A172 (cell line): ENCODE data around the gene TRAPPC11. TPM values are rescaled to one million over a fixed set of nuclear protein-coding genes. Genes with fewer than 3 reads are reported as not detected.
"Not testable (repeated sequence)": the region's sequence is repeated elsewhere in the genome, so short reads cannot be mapped to it uniquely, and the experiment has no call there.

ENCODE experiments used
- DNase-seq: peaks from one replicate; pipeline ENCODE4 v3.0.0-alpha.2; 2015; ENCODE audit warnings: low spot score
- total RNA-seq: library from RNA; depleted of rRNA; stranded (reverse); fragments of >200 nt; shearing (Covaris generic); gene quantifications from 2 replicates; pipeline ENCODE4 v1.2.3, GENCODE V29; 2014; rRNA removed

TRAPPC11 gene
- total RNA-seq = 28.3 and 29.5 TPM in 2 replicates

DNA sequence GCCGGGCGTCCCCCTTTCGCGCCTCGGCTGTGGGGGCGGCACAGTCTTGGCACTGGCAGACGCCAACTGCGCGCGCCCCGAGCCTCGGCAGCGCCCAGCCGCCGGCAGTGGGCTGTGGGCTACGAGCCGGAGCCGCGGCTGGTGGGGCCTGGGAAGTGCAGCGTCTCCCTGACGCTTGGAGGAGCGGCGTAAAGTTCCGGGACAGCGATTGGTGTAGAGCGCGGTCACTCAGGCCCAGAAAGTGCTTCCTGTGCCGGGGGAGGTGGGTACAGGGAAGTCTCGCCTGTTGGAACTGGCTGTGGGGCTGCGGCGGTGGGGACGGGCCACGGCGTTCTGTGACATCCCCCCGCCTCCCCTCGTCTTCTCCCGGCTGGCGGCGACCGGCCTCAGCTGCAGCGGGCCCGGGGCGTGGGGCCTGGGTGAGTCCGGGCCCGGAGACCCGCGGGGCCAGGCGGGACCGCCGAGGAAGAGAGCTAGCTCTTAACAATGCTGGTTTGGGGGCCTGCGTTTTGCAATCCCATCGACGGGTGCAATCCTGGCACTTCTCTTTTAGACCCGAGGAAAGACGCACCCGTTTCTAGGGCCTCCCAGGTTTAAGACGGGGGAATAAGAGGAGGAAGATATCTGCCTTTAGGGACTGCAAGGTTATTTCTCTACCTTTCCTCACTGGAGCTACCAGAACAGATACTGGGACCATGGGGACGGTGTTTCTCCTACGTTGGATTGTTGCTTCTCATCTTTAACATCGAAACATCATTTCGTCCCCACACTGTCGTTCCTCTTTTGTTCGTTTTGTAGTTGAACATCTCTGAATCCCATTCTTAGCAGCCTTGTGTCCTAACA is at the start of gene TRAPPC11, which contains the start of gene RWDD4:
TRAPPC11 (plus strand) TSS at position 265 of the 843 bp plus-strand sequence. CDS start 4,575 bp downstream, outside the sequence.
RWDD4 (minus strand) TSS at position 157 of the 843 bp plus-strand sequence. CDS start 233 bp downstream, outside the sequence.
- peak; percentile 95 for DNase-seq

DNA sequence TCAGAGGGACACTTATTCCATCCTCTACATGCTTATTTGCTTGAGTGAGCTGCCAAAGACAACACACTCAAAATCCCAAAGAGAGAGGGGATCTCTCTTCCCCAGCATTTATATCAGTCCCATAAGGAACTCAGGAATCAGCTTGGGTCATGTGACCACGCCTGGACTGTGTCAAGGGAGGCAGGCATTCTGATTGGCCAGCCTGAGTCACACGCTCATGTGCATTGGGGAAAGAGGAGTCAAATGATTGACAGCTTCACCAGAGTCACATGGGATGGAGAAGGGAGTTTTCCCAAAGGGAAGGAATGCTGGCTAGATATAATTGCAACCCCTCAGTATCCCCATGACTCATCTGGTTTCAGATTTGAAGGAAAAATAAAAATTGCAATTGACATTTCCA is 49.1 kb upstream of the TRAPPC11 start:
- peak; percentile 52 for DNase-seq

DNA sequence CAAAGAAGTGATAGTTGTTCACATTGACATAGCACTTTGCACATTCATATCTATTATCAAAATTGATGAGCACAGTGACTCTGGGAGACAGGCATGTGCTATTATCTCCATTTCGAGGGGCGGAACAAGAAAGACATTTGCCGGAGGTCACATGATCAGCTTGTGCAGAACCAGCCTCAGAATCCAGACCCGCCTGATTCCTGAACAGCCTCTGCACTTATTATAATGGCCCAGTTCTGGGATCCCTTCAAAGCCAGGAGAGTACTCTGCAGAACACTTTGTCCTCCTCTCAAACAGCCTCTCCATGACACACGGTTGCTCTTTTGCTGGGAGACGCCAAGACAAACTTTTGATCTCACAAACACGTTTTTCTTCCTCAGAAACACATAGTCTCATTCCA is 48.5 kb upstream of the TRAPPC11 start:
- no peak for DNase-seq

DNA sequence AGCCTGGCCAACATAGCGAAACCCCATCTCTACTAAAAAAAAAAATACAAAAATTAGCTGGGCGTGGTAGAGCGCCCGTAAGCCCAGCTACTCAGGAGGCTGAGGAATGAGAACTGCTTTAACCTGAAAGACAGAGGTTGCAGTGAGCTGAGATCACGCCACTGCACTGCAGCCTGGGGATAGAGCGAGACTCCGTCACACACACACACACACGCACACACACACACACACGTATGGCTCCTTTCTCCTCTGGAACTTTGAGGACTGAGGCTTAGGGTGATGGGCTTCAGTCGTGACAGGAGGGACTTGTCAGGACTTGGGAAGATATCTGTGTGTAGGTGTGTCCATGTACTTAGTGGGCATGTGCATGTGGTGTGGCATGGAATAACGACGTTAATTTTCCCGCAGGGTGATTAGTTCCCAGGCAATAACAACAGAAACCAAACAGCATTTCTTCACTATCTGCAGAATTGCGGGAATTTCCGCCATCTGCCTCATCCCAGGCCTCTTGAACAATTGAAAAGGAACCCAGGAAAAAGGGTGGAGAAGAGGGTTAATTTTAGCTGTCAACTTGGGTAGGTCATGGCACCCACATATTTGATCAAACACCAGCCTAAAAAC is 47.8 kb upstream of the TRAPPC11 start:
- no peak for DNase-seq

DNA sequence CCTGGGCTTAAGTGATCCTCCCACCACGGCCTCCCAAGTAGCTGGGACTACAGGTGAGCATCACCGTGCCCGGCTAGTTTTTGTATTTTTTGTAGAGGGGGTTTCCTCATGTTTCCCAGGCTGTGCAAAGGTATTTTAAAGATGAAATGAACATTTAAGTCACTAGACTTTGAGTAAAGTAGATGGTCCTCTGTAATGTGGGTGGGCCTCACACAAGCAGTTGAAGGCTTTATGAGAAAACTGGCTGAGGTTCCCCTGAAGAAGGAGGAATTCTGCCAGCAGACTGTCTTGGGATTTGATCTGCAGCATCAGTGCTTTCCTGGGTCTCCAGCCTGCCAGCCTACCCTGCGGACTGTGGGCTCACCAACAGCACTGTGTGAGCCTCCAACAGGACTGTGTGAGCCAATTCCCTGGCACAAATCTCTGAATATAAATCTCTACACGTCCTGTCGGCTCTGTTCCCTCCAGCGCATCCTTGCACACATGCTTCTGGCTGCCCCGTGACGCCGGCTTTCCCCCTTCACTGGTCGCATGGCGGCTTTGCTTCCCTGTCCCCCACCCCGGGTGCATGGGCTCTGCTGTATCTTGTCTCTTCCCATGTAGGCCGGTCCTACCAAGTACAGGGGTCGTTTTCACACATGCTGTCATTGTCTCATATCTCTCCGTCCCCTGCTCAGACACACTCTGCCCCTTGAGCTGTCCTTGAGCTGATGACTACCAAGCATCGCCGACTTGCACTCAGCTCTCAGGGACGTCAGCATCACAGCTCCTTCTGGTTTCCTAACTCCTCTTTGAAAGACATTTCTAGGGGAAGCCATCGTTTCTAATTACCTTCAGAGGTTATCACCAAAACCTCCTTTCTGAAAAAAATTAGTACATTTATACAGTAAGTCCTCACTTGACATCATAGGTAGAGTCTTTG is 46.5 kb upstream of the TRAPPC11 start:
- no peak for DNase-seq

DNA sequence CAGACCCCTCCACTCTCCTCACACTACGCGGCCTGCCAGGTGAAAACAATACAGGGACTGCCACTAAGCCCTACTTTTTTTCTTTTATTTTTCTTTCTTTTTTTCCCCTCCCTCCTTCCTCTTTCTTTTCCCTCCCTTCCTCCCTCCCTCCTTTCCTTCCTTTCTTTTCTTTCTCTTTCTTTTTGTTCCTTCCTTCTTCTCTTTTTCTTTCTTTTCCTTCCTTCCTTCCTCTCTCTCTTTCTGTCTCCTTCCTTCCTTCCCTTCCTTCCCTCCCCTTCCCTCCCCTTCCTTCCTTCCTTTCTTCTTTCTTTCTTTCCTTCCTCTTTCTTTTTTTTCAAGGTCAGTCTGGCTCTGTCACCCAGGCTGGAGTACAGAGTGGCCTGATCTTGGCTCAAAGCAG is 42.0 kb upstream of the TRAPPC11 start:
- no peak for DNase-seq

DNA sequence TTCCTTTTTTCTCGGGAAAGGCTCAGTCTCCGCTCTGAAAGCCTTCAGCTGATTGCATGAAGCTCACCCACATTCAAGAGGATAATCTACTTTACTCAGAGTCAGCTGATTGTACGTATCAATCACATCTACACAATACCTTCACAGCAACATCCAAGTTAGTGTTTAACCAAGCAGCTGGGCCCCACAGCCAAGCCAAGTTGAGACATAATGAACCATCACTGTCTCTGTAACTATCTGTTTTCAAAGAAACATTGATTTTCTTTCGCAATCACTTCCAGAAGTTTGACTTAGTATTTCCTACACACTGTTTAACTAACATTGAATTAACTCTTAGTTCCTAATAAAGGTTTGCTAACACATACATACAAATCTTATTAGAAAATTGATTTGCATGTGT is 40.4 kb upstream of the TRAPPC11 start:
- DNase-seq = no peak

DNA sequence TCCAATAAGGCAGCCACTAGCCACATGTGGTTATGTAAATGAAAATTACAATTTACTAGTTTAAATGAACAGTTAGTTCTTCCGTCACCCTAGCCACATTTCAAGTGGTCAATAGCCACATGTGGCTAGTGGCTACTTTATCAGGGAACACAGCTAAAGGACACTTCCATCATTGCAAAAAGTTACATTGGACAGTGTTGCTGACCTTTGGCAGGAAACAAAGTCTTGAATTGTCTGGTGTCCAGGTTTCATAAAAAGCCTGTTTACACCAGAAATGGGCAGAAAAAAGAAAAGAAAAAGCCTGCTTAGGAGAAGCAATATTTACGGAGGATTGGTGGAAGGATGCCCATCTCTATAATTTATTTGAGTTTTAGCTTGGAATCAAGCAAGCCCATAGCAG is 38.7 kb upstream of the TRAPPC11 start:
- no peak for DNase-seq

DNA sequence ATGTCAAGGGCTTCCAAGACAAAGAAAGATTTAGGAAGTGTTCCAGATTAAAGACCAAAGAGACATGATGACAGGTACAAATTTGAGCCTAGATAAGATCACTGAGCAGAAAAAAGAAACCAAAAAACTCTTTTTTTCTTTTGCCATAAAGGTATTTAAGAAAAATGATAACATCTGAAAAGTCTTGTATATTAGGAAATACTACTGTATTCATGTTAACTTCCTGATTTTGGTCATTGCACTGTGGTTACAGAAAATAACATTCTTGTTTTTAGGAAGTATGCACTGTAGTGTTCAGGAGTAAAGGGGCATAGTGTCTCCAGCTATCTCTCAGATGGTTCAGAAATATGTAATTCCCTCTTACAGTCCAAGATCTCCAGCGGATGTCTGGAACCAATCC is 37.2 kb upstream of the TRAPPC11 start:
- no peak for DNase-seq

DNA sequence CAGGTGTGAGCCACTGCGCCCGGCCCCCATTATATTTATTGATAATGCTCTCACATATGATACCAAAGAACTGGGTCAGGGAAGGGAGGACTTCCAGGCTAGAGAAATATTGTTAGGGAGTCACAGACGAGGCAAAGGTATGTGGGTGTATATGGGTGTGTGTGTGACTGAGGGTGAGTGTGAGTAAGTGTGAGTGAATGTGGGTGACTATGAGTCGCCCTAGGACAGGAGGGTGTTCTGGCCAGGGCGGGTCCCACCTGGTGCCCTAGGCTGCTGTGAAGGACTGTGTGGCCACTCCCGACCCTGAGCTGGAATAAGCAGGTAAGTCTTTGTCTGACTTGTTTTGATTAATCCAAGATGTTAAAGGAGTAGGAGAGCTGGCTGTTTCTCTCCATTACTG is 34.5 kb upstream of the TRAPPC11 start:
- no peak for DNase-seq

DNA sequence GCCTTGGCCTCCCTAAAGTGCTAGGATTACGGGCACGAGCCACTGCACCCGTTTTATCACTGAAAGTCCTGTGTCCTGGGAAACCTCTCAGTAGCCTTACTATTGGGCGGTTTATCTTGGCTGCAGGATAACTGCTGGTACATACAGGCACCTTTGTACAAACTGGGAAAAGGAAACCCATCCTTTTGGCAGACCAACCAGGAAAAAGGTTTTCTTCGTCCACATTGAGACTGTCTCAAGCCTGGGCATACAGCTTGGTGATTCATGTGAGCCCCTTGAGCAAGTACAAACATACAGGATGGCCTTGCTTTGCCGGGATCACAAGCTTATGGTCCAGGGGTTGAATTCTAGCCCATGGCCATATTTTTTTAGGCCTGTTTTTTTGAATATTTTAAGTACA is 32.9 kb upstream of the TRAPPC11 start:
- no peak for DNase-seq

DNA sequence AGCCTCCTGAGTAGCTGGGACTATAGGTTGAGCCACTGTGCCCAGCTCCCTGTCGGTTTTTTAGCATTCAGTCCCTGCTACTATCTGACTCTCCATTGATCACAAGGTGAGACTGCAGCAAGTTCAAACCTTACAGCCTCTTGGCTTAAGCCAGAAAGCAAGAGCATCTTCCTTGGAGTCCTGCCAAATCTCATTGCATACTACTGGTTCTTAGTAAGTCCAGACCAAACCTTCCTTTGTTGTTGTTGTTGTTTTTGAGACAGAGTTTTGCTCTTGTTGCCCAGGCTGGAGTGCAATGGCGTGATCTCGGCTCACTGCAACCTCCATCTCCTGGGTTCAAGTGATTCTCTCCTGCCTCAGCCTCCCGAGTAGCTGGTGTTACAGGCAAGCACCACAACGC is 31.8 kb upstream of the TRAPPC11 start:
- DNase-seq = not testable (repeated sequence)

DNA sequence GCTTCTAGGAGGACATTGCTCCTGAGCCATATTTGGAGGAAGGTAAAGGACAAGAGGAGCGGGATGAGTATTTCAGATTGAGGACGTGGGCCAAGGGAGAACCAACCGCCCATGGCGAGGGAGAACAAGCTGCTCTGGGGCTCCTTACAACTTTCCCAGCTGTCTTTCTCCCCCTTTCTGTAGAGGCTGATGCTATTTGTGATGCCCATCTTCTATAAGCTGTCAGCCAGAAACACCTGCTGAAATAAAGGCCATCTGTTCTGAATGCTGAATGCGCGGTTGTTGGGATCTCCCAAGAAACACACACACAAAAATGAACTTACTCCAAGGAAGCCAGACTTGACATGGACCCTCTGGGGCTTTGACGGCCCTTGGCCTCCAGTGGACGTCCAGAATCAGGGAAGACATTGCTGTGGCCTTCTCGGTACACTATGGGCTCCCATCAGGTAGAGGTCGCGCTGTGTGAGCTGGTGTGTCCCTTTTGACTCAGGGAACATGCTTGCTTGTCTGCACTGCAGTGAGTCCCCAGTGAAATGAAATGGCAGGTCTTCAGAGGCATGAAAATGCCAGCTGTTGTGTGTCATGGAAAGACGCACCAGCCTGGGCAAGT is 31.0 kb upstream of the TRAPPC11 start:
- DNase-seq = no peak

DNA sequence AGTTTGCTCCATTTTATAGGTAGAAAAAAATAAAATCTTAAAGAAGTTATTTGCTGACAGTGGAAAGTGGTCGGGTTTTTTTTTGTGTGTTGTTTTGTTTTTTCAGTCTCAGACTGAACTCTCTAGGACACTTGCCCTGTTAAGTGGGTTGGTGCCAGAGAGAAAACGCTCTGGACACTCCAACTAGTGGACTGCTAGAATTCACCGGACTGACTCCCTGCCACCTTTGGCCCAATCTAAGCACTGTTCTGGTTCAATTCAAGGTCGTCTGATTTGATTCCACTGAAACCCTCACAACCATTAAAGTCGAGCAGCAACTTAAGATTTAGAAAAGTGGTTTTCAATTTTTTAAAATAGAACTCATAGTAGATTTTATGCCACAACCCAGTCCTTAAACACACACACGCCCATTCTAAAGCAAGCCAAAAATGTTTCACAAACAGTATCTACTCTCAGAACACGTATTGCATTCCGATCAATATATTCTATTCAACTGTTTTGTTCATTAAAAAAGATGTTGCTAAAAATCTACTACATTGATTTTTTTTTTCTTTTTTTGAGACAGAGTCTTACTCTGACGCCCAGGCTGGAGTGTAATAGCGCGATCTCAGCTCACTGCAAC is 27.4 kb upstream of the TRAPPC11 start:
- no peak for DNase-seq

DNA sequence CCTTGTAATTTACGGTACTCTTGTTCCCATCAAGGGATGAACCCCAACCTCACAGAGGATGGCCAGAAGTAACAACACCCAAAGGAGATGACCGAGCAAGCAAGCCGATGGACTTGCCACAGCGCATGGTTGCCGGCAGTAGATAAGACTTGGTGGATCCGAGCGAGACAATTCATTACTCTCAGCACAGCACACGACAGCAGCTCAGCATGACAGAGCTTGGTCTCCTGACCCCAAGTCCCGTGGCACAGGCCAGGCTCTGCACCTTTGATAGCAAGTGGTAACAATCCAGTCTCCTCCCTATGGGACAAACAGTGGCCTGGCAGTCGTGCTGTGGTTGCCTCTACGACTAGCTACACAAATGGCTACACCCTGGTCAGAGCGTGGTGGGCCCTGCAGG is 26.4 kb upstream of the TRAPPC11 start:
- DNase-seq = no peak

DNA sequence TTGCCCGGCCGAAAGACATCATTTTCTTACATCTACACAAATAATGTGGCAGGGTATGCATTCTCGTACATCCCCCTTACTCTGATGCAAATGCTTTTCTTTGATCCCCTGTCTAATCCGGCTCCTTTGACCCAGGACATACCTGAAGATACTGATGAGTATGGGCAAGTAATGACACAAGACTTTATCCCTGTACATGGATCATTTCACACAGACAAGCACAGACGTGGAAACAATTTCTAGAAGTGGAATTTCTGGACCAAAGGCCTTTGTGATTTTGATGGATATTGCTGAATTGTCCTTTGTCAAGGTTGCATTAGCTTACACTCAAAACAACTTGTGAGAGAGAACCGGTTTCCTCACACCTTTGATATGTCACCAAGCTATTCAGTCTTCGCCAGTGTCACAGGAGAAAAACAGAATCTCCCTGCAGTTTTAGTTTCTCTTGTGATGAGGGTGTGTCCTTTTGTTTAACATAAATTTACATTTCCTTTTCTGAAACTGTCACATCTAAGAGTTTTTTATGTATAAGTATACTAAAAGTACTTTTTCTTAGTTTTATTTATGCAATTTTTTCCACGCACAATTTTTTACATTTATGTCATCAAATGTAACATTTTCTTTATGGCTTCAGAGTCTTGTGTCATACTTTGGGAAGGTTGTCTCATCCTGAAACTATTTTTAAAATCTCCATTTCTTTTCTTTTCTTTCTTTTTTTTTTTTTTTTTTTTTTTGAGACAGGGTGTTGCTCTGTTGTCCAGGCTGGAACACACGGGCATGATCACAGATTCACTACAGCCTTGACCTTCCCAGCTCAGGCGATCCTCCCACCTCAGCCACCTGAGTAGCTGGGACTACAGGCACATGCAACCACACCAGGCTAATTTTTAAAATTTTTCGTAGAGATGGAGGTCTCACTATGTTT is 25.4 kb upstream of the TRAPPC11 start:
- DNase-seq = no peak

DNA sequence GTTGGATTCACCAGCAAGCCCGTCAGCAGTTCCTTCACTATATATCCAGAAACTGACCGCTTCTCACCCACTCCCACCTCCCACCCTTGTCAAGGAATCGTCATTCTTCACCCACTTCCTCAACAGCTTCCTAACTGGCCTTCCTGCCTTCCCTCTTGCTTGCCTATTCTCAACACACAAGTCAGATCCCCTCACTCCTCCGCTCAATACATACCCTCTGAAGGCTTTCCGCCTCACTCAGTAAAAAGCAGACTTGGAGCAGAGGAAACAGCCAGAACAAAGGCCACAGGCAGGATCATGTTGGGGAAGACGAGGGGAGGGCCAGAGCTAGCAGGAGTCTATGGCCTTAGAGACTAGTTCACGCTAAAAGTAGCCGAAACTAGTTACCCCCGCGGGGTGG is 23.8 kb upstream of the TRAPPC11 start:
- DNase-seq = no peak

DNA sequence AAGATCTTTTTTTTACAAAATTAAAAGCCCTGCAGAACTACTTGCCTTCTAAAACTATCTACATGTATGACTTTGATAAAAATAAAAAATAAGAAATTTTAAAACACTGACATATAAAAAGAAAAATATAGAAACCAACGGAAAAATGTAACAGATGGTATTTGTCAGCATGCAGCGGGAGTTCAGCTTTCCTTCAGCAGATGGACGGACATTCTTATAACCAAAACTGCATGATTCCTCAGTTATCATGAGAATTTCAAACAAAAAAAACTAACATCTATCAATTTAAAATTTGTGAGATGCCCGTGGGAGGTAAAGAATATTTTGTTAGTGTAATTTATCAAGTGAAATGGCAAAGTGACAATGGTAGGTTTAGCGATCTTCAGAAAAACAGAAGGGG is 23.4 kb upstream of the TRAPPC11 start:
- DNase-seq = no peak

DNA sequence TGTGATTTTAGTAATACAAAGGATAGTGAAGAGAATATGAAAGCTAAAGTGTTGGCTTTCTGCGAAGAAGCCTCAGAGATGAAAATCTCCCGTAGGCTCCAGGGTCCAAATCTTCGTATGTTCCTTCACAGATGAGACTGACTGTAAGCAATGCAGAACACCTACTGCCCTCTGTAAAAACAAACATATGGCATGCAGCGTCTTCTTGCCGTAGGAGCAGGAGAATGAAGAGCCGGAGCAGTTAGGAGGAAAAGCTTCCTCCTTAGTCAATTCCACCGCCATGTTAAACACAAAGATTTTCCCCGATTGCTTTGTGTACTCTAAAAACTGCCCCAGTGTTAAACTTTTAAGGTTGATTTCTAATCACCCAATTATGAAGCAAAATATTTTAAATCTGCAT is 22.6 kb upstream of the TRAPPC11 start:
- DNase-seq = no peak

DNA sequence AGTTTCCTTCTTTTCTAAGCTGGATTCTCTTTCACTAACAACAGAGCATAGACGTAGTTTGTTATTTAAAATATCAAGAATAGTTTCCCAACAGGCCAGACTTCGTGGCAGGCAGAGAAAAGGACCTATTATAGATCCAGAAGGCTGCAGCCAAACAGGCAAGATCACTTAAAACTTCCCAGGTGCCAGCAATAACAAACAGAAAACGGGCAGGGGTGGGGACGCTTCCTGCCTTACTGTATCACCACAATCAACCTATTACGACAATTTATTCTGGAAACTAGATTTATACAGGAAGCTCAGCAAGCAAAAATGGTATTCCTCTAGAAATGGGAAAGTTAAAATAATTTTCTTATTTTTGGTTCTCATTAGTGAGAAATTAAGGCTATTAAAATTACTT is 22.2 kb upstream of the TRAPPC11 start:
- peak; percentile 29 for DNase-seq
